Measurements from ENCODE around the gene CFTR.

- no peak for TF ChIP-seq EP300 (IDR thresholded peaks at IDR 0.05)
- no peak for TF ChIP-seq CTCF (IDR thresholded peaks at IDR 0.05)
- no peak for TF ChIP-seq POLR2AphosphoS5 (IDR thresholded peaks at IDR 0.05)
Observed at GRCh38 chr7:117640465-117640864, 160.6 kb downstream of the CFTR start.

Measured in esophagus muscularis mucosa (tissue), 4 donors.